ENCODE data around the gene SYPL1.
A peak's percentile ranks its signal among the peaks of the same experiment; 100 is the strongest.

Gene SYPL1

GRCh38 chr7:106112118-106112971 lies at the start of gene SYPL1:
Gene SYPL1 (minus strand): TSS chr7:106112312. CDS start chr7:106112208, 104 bp downstream.
- H3K4me3 ChIP-seq (replicated peaks; ENCODE audit: low read depth, low read length), result peak within 1 kb of the TSS; percentile 77
- peak; percentile 92 for DNase-seq (ENCODE audit: low read depth)
- TF ChIP-seq CTCF (IDR thresholded peaks at IDR 0.05; ENCODE audit: low read length, missing control alignments), result no peak

- TF ChIP-seq CTCF (IDR thresholded peaks at IDR 0.05; ENCODE audit: low read length, missing control alignments), result no peak
- no peak overlapping the region for H3K4me3 ChIP-seq (replicated peaks; ENCODE audit: low read depth, low read length)
- DNase-seq (ENCODE audit: low read depth), result no peak
Observed at GRCh38 chr7:106155027-106155426, 42.9 kb upstream of the SYPL1 start.

GRCh38 chr7:106153891-106154449 lies 41.9 kb upstream of the SYPL1 start:
- peak; percentile 87 for DNase-seq (ENCODE audit: low read depth)
- H3K4me3 ChIP-seq (replicated peaks; ENCODE audit: low read depth, low read length), result no peak overlapping the region
- peak; percentile 97 for TF ChIP-seq CTCF (IDR thresholded peaks at IDR 0.05; ENCODE audit: low read length, missing control alignments)

- H3K4me3 ChIP-seq (replicated peaks; ENCODE audit: low read depth, low read length), result no peak overlapping the region
- TF ChIP-seq CTCF (IDR thresholded peaks at IDR 0.05; ENCODE audit: low read length, missing control alignments), result no peak
- DNase-seq (ENCODE audit: low read depth), result no peak
Observed at GRCh38 chr7:106152313-106152665, 40.2 kb upstream of the SYPL1 start.

- TF ChIP-seq CTCF (IDR thresholded peaks at IDR 0.05; ENCODE audit: low read length, missing control alignments), result no peak
- no peak overlapping the region for H3K4me3 ChIP-seq (replicated peaks; ENCODE audit: low read depth, low read length)
- no peak for DNase-seq (ENCODE audit: low read depth)
Observed at GRCh38 chr7:106151459-106152312, 39.6 kb upstream of the SYPL1 start.

- no peak for DNase-seq (ENCODE audit: low read depth)
- no peak overlapping the region for H3K4me3 ChIP-seq (replicated peaks; ENCODE audit: low read depth, low read length)
- TF ChIP-seq CTCF (IDR thresholded peaks at IDR 0.05; ENCODE audit: low read length, missing control alignments), result no peak
Observed at GRCh38 chr7:106143711-106144337, 31.7 kb upstream of the SYPL1 start.

Data from fibroblast of pulmonary artery (primary cell).